NB4 (cell line): ENCODE data around the gene NNAT.

Source experiments
- CTCF ChIP-seq: IDR thresholded peaks from one replicate; pipeline ENCODE4 v1.5.1; 2012; ENCODE audit warnings: low read depth, low read length
- MAX ChIP-seq: IDR thresholded peaks from 2 replicates; pipeline ENCODE4 v1.6.1; 2011; ENCODE audit warnings: low read depth, low read length
- MYC ChIP-seq: IDR thresholded peaks from 2 replicates; pipeline ENCODE4 v1.6.1; 2011; ENCODE audit warnings: low read depth, low read length
- POLR2A ChIP-seq: IDR thresholded peaks from 2 replicates; pipeline ENCODE4 v1.6.1; 2011; ENCODE audit warnings: mild to moderate bottlenecking; ENCODE audit not compliant: insufficient read length; ENCODE audit errors: extremely low read depth

GRCh38 chr20:37529214-37529967 is 8.3 kb downstream of the NNAT start:
- TF ChIP-seq MAX = no peak
- no peak for TF ChIP-seq POLR2A
- TF ChIP-seq CTCF = no peak
- TF ChIP-seq MYC = no peak
